K562 (cell line): ENCODE measurements around the gene RPS6KA4. TPM values are rescaled to one million over a fixed set of nuclear protein-coding genes. Genes with fewer than 3 reads are reported as not detected.

Experiments
- ATAC-seq: fragments of 200-7000 bp; cut with Tn5 transposase; 3 replicates; pipeline ENCODE4 v1.9.1; 2020; ENCODE audit warnings: moderate library complexity
- BruUV-seq: library from RNA; stranded (reverse); fragments of 400-500 nt; replicated peaks from 2 replicates; lab custom pipeline; 2021; lab: Mats Ljungman, UMichigan
- CTCF ChIA-PET: fragments of 300-600 bp; formaldehyde crosslinking; extraction: SDS; loops from one replicate; lab custom pipeline; 2021; ENCODE audit warnings: low intra/inter-chr PET ratio; lab: Yijun Ruan, JAX
- POLR2A ChIA-PET: fragments of 300-600, 350-650 bp; sonication (Branson Sonifier 250); formaldehyde crosslinking; extraction: SDS; loops from one replicate; lab custom pipeline; 2021; ENCODE audit warnings: antibody characterized with exemption, inconsistent platforms; lab: Yijun Ruan, JAX
- DNase-seq, 4 experiments: peaks; one replicate each; pipeline versions ENCODE4 v3.0.0 to v3.0.0-alpha.2; 2011 to 2018; ENCODE audit warnings: low spot score in 3 of 4, mixed read lengths in 3 of 4; ENCODE audit errors: extremely low read depth in 1 of 4
- FAIRE-seq: peaks from 2 replicates; lab custom pipeline; 2011; peaks lifted over from hg19 to GRCh38; lab: Jason Lieb, UNC
- H2AFZ ChIP-seq: 2 replicates; pipeline ENCODE4 v1.6.0; 2011; ENCODE audit warnings: low read depth, low read length, control low read depth, inconsistent platforms
- H3K27ac ChIP-seq: fragments of 200-600 bp; 3 replicates; pipeline ENCODE4 v1.8.0; 2011; ENCODE audit warnings: low read depth, mild to moderate bottlenecking, control low read depth, inconsistent platforms, low read length, moderate library complexity, mixed read lengths; ENCODE audit errors: extremely low read depth
- H3K27me3 ChIP-seq, 2 experiments: fragments of 300-600 bp in 1 of 2; 2 replicates in 1 of 2; 3 replicates in 1 of 2; pipeline versions ENCODE4 v1.6.0 to v1.8.0; 2011; ENCODE audit warnings: inconsistent platforms in 2 of 2, low read length in 2 of 2, mild to moderate bottlenecking in 1 of 2, mixed read lengths in 1 of 2, moderate library complexity in 1 of 2; ENCODE audit not compliant: control insufficient read depth in 2 of 2, insufficient read depth in 2 of 2
- H3K36me3 ChIP-seq: fragments of 300-600 bp; 3 replicates; pipeline ENCODE4 v1.8.0; 2011; ENCODE audit warnings: mild to moderate bottlenecking, low read length, inconsistent platforms; ENCODE audit not compliant: control insufficient read depth, insufficient read depth
- H3K4me1 ChIP-seq, 2 experiments: fragments of 200-600 bp in 1 of 2; replicated peaks in 1 of 2; 2 replicates in 1 of 2; 3 replicates in 1 of 2; pipeline versions ENCODE4 v1.5.1 to v1.8.0; 2011; ENCODE audit warnings: inconsistent platforms in 2 of 2, low read length in 2 of 2, mild to moderate bottlenecking in 1 of 2, mixed read lengths in 1 of 2, moderate library complexity in 1 of 2; ENCODE audit not compliant: control insufficient read depth in 2 of 2, insufficient read depth in 2 of 2
- H3K4me2 ChIP-seq: 2 replicates; pipeline ENCODE4 v1.6.1; 2011; ENCODE audit warnings: low read length, control low read depth, inconsistent platforms, mixed read lengths; ENCODE audit not compliant: insufficient read depth
- H3K4me3 ChIP-seq: fragments of 200-600 bp; sonication (generic), shearing (Covaris generic); 2 replicates; pipeline ENCODE4 v1.5.1; 2016; ENCODE audit warnings: control low read depth, inconsistent platforms
- H3K79me2 ChIP-seq: fragments of 200-600 bp; 3 replicates; pipeline ENCODE4 v1.8.0; 2011; ENCODE audit warnings: low read length, inconsistent platforms; ENCODE audit not compliant: control insufficient read depth, insufficient read depth
- H3K9ac ChIP-seq, 2 experiments: 2 replicates each; pipeline versions ENCODE4 v1.6.0 to v1.6.1; 2011; ENCODE audit warnings: low read depth in 2 of 2, low read length in 2 of 2, control low read depth in 1 of 2, inconsistent platforms in 1 of 2, mild to moderate bottlenecking in 1 of 2, mixed read lengths in 1 of 2; ENCODE audit not compliant: insufficient read depth in 1 of 2
- H3K9me1 ChIP-seq: one replicate; pipeline ENCODE4 v1.6.0; 2011; ENCODE audit warnings: inconsistent platforms, mild to moderate bottlenecking, low read length, moderate library complexity; ENCODE audit not compliant: control insufficient read depth, insufficient read depth
- H3K9me3 ChIP-seq: replicated peaks from 2 replicates; pipeline ENCODE4 v1.5.1; 2011; ENCODE audit warnings: low read depth, low read length, inconsistent platforms; ENCODE audit not compliant: control insufficient read depth, insufficient read depth
- H4K20me1 ChIP-seq: replicated peaks from 2 replicates; pipeline ENCODE4 v1.6.1; 2011; ENCODE audit warnings: low read length, inconsistent platforms, mixed read lengths; ENCODE audit not compliant: control insufficient read depth, insufficient read depth
- ATF7 ChIP-seq: fragments of 450-650 bp; IDR thresholded peaks from 2 replicates; pipeline ENCODE4 v1.7.1; 2014; ENCODE audit warnings: mild to moderate bottlenecking, moderate library complexity
- CBFA2T2 ChIP-seq: fragments of 450-650 bp; conservative IDR thresholded peaks from 2 replicates; pipeline ENCODE4 v1.6.1; 2017; ENCODE audit warnings: mild to moderate bottlenecking
- KLF1 ChIP-seq: fragments of 450-650 bp; IDR thresholded peaks from 2 replicates; pipeline ENCODE4 v1.6.1; 2016; ENCODE audit warnings: missing genetic modification characterization, missing compliant biosample characterization
- MTA1 ChIP-seq: fragments of 450-650 bp; IDR thresholded peaks from 2 replicates; pipeline ENCODE4 v1.6.1; 2017; ENCODE audit warnings: borderline replicate concordance
- MXI1 ChIP-seq: IDR thresholded peaks from 2 replicates; pipeline ENCODE4 v1.6.1; 2011; ENCODE audit warnings: low read depth, mild to moderate bottlenecking, improper control_type of control experiment, low read length
- PHB ChIP-seq: fragments of 250-450 bp; sonication (Bioruptor Pico); IDR thresholded peaks from 2 replicates; pipeline ENCODE4 v1.5.0; 2021
- SREBF2 ChIP-seq: sonication (generic); formaldehyde crosslinking; IDR thresholded peaks from 2 replicates; pipeline ENCODE4 v1.4.0; 2020; ENCODE audit warnings: mild to moderate bottlenecking, missing genetic modification reagents
- SRSF7 ChIP-seq: fragments of 200-400 bp; formaldehyde crosslinking; optimal IDR thresholded peaks from 2 replicates; pipeline ENCODE3; 2017; ENCODE audit warnings: mild to moderate bottlenecking, low read depth, low read length
- TAF9B ChIP-seq: fragments of 450-650 bp; IDR thresholded peaks from 2 replicates; pipeline ENCODE4 v1.6.1; 2018; ENCODE audit warnings: mild to moderate bottlenecking; ENCODE audit not compliant: partially characterized antibody
- TRIM28 ChIP-seq: fragments of 450-650 bp; IDR thresholded peaks from 2 replicates; pipeline ENCODE4 v1.6.1; 2017
- ZNF347 ChIP-seq: fragments of 450-650 bp; formaldehyde crosslinking; IDR thresholded peaks from 2 replicates; pipeline ENCODE4 v1.4.0; 2020; ENCODE audit warnings: low read depth, mild to moderate bottlenecking, moderate library complexity
- ZNF431 ChIP-seq: sonication (generic); formaldehyde crosslinking; IDR thresholded peaks from 2 replicates; pipeline ENCODE4 v1.8.0; 2022; ENCODE audit warnings: mild to moderate bottlenecking, missing genetic modification reagents
- ZNF436 ChIP-seq: fragments of 250-450, 450-650 bp; sonication (Bioruptor Pico); formaldehyde crosslinking; IDR thresholded peaks from 2 replicates; pipeline ENCODE4 v1.7.0; 2020; ENCODE audit warnings: mild to moderate bottlenecking
- ZNF584 ChIP-seq: fragments of 200-800 bp; sonication (Bioruptor generic); IDR thresholded peaks from 2 replicates; pipeline ENCODE4 v1.6.1; 2016; ENCODE audit warnings: low read depth, mild to moderate bottlenecking, missing genetic modification characterization, missing compliant biosample characterization
- WGBS: fragments of 100-300 bp; shearing (Covaris generic); methylation state at CpG from one replicate; pipeline ENCODE4 v1.1.6; 2016; ENCODE audit warnings: low coverage, mixed read lengths; ENCODE audit not compliant: insufficient coverage; ENCODE audit errors: missing lambda C conversion rate; 5-methylcytosine and 5-hydroxymethylcytosine counted together
- in situ Hi-C: fragments of 300-500 bp; cut with MboI; formaldehyde crosslinking; loops from 4 replicates; pipeline ENCODE4 v1.15.0; 2018; ENCODE audit warnings: inconsistent platforms, mixed read lengths
- intact Hi-C: fragments of 100-400 bp; cut with micrococcal nuclease; formaldehyde crosslinking; loops from 2 replicates; pipeline ENCODE4 v1.14.2; 2022
- polyA plus RNA-seq, 8 experiments: library from polyadenylated mRNA; depleted of rRNA in 4 of 8; stranded (reverse) in 5 of 8; unstranded in 3 of 8; fragments of >200 nt; fragmentation: Nextera tagmentation in 2 of 8; fragmentation: Illumina TruSeq in 1 of 8; extraction: Ambion mirVana in 2 of 8; extraction: Trizol in 1 of 8; gene quantifications; 2 replicates each; pipeline versions ENCODE4 v1.2.1 to v1.2.3, GENCODE V29; 2011 to 2014; ENCODE audit warnings: inconsistent platforms in 1 of 8, missing spikeins in 1 of 8
- total RNA-seq, 7 experiments: library from RNA; depleted of rRNA in 6 of 7; stranded (reverse); fragments of >200 nt in 6 of 7; fragmentation: Illumina TruSeq in 2 of 7; extraction: Trizol in 2 of 7; gene quantifications; 2 replicates each; pipeline versions ENCODE4 v1.2.1 to v1.2.3, GENCODE V29; 2011 to 2021; ENCODE audit warnings: low replicate concordance in 1 of 7
- TF ChIP-seq, protein P1 (sequence below), 2 experiments: fragments of 450-650 bp in 1 of 2; sonication (generic) in 1 of 2; formaldehyde crosslinking in 1 of 2; IDR thresholded peaks in 1 of 2; conservative IDR thresholded peaks in 1 of 2; 2 replicates each; pipeline versions ENCODE4 v1.6.1 to v1.8.1; 2016 to 2023; ENCODE audit warnings: mild to moderate bottlenecking in 2 of 2, moderate library complexity in 2 of 2, inconsistent platforms in 1 of 2, missing genetic modification reagents in 1 of 2
- TF ChIP-seq, protein P2 (sequence below): sonication (generic); formaldehyde crosslinking; IDR thresholded peaks from 2 replicates; pipeline ENCODE4 v1.9.0; 2022; ENCODE audit warnings: mild to moderate bottlenecking, missing genetic modification reagents
- TF ChIP-seq, protein P3 (sequence below): fragments of 450-650 bp; IDR thresholded peaks from 2 replicates; pipeline ENCODE4 v1.6.1; 2017; ENCODE audit warnings: antibody characterized with exemption
- TF ChIP-seq, protein P4 (sequence below), 3 experiments: IDR thresholded peaks in 2 of 3; conservative IDR thresholded peaks in 1 of 3; 2 replicates each; pipeline ENCODE4 v1.5.1; 2011 to 2012; ENCODE audit warnings: low read length in 3 of 3, mild to moderate bottlenecking in 3 of 3, control low read depth in 2 of 3, improper control_type of control experiment in 1 of 3, inconsistent platforms in 1 of 3, low read depth in 1 of 3, mixed read lengths in 1 of 3, moderate library complexity in 1 of 3; ENCODE audit not compliant: insufficient read depth in 2 of 3

Gene RPS6KA4
- total and polyA plus RNA-seq, 9 of the 15 experiments (the other 6 are each of a cell fraction or from before 2014, with no cell fraction given) = 0.15 to 23.8 (median 9.8) TPM

DNA sequence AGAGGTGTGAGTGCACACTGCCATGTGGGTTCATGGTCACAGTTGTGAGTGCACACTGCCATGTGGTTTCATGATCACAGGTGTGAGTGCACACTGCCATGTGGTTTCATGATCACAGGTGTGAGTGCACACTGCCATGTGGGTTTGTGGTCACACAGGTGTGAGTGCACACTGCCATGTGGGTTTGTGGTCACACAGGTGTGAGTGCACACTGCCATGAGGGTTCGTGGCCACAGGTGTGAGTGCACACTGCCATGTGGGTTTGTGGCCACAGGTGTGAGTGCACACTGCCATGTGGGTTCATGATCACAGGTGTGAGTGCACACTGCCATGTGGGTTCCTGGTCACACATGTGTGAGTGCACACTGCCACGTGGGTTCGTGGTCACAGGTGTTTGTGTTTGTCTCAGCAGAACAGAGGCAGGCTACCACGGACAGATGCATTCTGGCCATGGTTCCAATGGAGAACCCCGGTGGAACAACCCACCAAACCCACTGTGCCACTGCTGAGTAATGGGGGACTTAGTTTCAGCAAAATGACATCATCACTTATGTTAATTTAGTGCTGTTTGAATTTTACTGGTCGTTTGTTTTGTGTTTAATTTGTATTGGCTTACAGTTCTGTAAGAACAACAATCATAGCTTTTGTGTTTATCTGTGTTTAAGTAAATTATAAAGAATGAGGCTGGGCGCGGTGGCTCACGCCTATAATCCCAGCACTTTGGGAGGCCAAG, 57.2 kb downstream of the RPS6KA4 start:
- Histone ChIP-seq H3K9me3 (no peaks in the 10 kb centered on the region), H3K4me3 (no peak overlapping the region), H3K9ac (no peak overlapping the region), H3K4me2 (no peak overlapping the region), H3K27me3 (peaks cover 4 to 12% of the 10 kb centered on the region in 2 experiments; a peak in 4 of 5 replicates), H3K9me1 (no peaks in the 10 kb centered on the region), H4K20me1 (no peaks in the 10 kb centered on the region), H3K4me1 (no peaks in the 10 kb centered on the region), H3K27ac (no peak overlapping the region), H3K36me3 (no peaks in the 10 kb centered on the region), H3K79me2 (no peaks in the 10 kb centered on the region), H2AFZ (no peak overlapping the region)
- no TSS peak for BruUV-seq
- DNase-seq (no peak), FAIRE-seq (no peak), ATAC-seq (no peak)
- ChIA-PET POLR2A (no interaction called here), CTCF (no interaction called here)
- in situ Hi-C loops (no loop called here), intact Hi-C loops (no loop called here)
- TF ChIP-seq, protein P1, sequence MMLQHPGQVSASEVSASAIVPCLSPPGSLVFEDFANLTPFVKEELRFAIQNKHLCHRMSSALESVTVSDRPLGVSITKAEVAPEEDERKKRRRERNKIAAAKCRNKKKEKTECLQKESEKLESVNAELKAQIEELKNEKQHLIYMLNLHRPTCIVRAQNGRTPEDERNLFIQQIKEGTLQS (IDR thresholded peaks at IDR 0.05) = peak; percentile 73
- TF ChIP-seq, protein P1 (CRISPR knock-in tag; conservative IDR thresholded peaks at IDR 0.05) = no peak
- no peak for TF ChIP-seq SRSF7
- no peak for TF ChIP-seq ZNF431 (CRISPR knock-in tag)
- no peak for TF ChIP-seq KLF1 (tag)
- TF ChIP-seq PHB (CRISPR knock-in tag) = no peak
- TF ChIP-seq MTA1 = no peak
- TF ChIP-seq, protein P2, sequence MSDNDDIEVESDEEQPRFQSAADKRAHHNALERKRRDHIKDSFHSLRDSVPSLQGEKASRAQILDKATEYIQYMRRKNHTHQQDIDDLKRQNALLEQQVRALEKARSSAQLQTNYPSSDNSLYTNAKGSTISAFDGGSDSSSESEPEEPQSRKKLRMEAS (CRISPR knock-in tag) = peak; percentile 80
- TF ChIP-seq, protein P3, sequence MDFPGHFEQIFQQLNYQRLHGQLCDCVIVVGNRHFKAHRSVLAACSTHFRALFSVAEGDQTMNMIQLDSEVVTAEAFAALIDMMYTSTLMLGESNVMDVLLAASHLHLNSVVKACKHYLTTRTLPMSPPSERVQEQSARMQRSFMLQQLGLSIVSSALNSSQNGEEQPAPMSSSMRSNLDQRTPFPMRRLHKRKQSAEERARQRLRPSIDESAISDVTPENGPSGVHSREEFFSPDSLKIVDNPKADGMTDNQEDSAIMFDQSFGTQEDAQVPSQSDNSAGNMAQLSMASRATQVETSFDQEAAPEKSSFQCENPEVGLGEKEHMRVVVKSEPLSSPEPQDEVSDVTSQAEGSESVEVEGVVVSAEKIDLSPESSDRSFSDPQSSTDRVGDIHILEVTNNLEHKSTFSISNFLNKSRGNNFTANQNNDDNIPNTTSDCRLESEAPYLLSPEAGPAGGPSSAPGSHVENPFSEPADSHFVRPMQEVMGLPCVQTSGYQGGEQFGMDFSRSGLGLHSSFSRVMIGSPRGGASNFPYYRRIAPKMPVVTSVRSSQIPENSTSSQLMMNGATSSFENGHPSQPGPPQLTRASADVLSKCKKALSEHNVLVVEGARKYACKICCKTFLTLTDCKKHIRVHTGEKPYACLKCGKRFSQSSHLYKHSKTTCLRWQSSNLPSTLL = no peak
- no peak for TF ChIP-seq SREBF2 (CRISPR knock-in tag)
- TF ChIP-seq ATF7 = peak; percentile 25; the same call in 1 of the 2 replicates
- TF ChIP-seq ZNF584 (CRISPR knock-in tag) = no peak
- TF ChIP-seq TRIM28 = no peak
- no peak for TF ChIP-seq TAF9B
- TF ChIP-seq, protein P4, sequence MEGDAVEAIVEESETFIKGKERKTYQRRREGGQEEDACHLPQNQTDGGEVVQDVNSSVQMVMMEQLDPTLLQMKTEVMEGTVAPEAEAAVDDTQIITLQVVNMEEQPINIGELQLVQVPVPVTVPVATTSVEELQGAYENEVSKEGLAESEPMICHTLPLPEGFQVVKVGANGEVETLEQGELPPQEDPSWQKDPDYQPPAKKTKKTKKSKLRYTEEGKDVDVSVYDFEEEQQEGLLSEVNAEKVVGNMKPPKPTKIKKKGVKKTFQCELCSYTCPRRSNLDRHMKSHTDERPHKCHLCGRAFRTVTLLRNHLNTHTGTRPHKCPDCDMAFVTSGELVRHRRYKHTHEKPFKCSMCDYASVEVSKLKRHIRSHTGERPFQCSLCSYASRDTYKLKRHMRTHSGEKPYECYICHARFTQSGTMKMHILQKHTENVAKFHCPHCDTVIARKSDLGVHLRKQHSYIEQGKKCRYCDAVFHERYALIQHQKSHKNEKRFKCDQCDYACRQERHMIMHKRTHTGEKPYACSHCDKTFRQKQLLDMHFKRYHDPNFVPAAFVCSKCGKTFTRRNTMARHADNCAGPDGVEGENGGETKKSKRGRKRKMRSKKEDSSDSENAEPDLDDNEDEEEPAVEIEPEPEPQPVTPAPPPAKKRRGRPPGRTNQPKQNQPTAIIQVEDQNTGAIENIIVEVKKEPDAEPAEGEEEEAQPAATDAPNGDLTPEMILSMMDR (IDR thresholded peaks at IDR 0.05 in 2 of 3, conservative IDR thresholded peaks at IDR 0.05 in 1 of 3; ENCODE audit: insufficient read depth in 2 of 3, low read depth in 1 of 3, low read length in 3 of 3) = no peak
- TF ChIP-seq ZNF347 (CRISPR knock-in tag) = no peak
- TF ChIP-seq ZNF436 = no peak
- no peak for TF ChIP-seq MXI1
- no peak for TF ChIP-seq CBFA2T2
- WGBS = 22% methylated on average over 9 of the region's 9 CpGs
